H1 (cell line): ENCODE results near the gene COL6A5. TPM values are rescaled to one million over a fixed set of nuclear protein-coding genes. Genes with fewer than 3 reads are reported as not detected.

ENCODE experiments used
- CHD7 ChIP-seq: fragments of 300-600 bp; sonication (generic); IDR thresholded peaks from 2 replicates; pipeline ENCODE4 v1.7.1; 2012; ENCODE audit warnings: low read length, moderate library complexity, mild to moderate bottlenecking, inconsistent platforms; ENCODE audit not compliant: insufficient replicate concordance
- KDM5A ChIP-seq: fragments of 200-600 bp; IDR thresholded peaks from 2 replicates; pipeline ENCODE4 v1.7.1; 2012; ENCODE audit warnings: mild to moderate bottlenecking, low read length, inconsistent platforms, mixed read lengths
- PHF8 ChIP-seq: fragments of 200-600 bp; sonication (generic); conservative IDR thresholded peaks from 2 replicates; pipeline ENCODE4 v1.7.1; 2012; ENCODE audit warnings: low read depth, mild to moderate bottlenecking, inconsistent platforms, low read length, moderate library complexity
- RBBP5 ChIP-seq: IDR thresholded peaks from 2 replicates; pipeline ENCODE4 v1.7.1; 2012; ENCODE audit warnings: low read depth, mild to moderate bottlenecking, inconsistent platforms, low read length, moderate library complexity, borderline replicate concordance
- polyA plus RNA-seq, 7 experiments: library from polyadenylated mRNA; depleted of rRNA in 3 of 7; stranded (reverse) in 5 of 7; unstranded in 2 of 7; fragments of >200 nt in 5 of 7; fragments of 200-250 nt in 2 of 7; gene quantifications; 1 replicate in 5 of 7; 2 replicates in 1 of 7; 4 replicates in 1 of 7; pipeline versions ENCODE4 v1.2.1 to v1.2.3, GENCODE V29; 2011 to 2013; ENCODE audit warnings: missing spikeins in 2 of 7, mixed read lengths in 2 of 7
- total RNA-seq: library from RNA; stranded (reverse); fragmentation: NEBNext Ultra II Directional; extraction: Animal tissue kit (Norgen Biotek cat#: 25700); gene quantifications from 2 replicates; pipeline ENCODE4 v1.2.1, GENCODE V29; 2021

Gene COL6A5
- total and polyA plus RNA-seq, 2 of the 8 experiments (the other 6 are each of a cell fraction or from before 2014, with no cell fraction given), result 0.05 to 0.06 TPM

GRCh38 chr3:130386604-130387263 is 41.3 kb downstream of the COL6A5 start (continued):
- no peak for TF ChIP-seq CHD7
- TF ChIP-seq KDM5A, result no peak
- TF ChIP-seq PHF8, result no peak
- no peak for TF ChIP-seq RBBP5
